ENCODE data around the gene MAST1. TPM values are rescaled to one million over a fixed set of nuclear protein-coding genes. Genes with fewer than 3 reads are reported as not detected.

The MAST1 gene
- total RNA-seq, 4 donors from 2014 or later = 1.2 TPM; not detected in 3

GRCh38 chr19:12793290-12794195 is 44.8 kb upstream of the MAST1 start:
- peak overlapping the region; percentile 98 to 100 for H3K27ac ChIP-seq
- no peak for TF ChIP-seq CTCF (IDR thresholded peaks at IDR 0.05)
- TF ChIP-seq POLR2A (IDR thresholded peaks at IDR 0.05) = peak; percentile 67 to 87
- peak; percentile 90 to 95 for DNase-seq
- H3K9me3 ChIP-seq = no peaks in the 10 kb centered on the region
- peak overlapping the region; percentile 84 to 87 for H3K4me3 ChIP-seq
- H3K27me3 ChIP-seq = no peaks in the 10 kb centered on the region
- peaks cover 0 to 1% of the 10 kb centered on the region in 2 donors for H3K4me1 ChIP-seq
- intact Hi-C loops (cut with DNase I; ENCODE audit: low total_unique reads) = loop anchor here (2.0 kb wide), 1 partner anchor 17 kb away; no protein-coding TSS in a partner anchor
- H3K36me3 ChIP-seq = no peaks in the 10 kb centered on the region

DNA sequence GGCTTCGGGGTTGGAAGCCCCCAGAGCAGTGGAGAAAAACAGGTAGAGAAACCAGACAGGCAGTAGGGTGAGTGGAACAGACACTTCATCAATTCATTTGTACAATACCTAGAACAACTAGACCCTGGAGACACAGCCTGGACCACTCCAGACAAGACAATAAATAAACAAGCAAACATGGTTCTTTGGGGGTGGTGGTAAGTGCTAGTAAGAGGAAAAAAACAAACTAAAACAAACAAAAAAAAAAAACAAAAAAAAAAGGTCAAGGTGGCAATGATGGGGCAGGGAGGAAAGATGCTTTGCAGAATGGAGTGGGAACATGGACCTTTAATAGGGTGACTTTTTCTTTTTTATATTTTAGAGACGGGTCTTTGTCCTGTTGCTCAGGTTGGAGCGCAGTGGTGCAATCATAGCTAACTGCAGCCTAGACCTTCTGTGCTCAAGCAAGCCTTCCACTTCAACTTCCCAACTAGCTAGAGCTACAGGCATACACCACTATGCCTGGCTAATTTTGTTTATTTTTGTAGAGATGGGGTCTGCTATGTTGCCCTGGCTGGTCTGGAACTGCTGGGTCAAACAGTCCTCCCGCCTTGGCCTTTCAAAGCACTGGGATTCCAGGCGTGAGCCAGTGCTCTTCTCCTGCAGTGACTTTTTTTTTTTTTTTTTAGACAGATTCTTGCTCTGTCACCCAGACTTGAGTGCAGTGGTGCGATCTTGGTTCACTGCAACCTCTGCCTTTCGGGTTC is 43.9 kb upstream of the MAST1 start:
- Histone ChIP-seq H3K27ac (peak overlapping the region; percentile 98 to 100), H3K27me3 (no peaks in the 10 kb centered on the region), H3K9me3 (no peaks in the 10 kb centered on the region), H3K4me3 (peak overlapping the region; percentile 84 to 87), H3K4me1 (no peaks in the 10 kb centered on the region), H3K36me3 (no peaks in the 10 kb centered on the region)
- DNase-seq = no peak
- intact Hi-C loops (cut with DNase I; ENCODE audit: low total_unique reads) = no loop called here
- TF ChIP-seq CTCF (IDR thresholded peaks at IDR 0.05) = no peak
- TF ChIP-seq POLR2A (IDR thresholded peaks at IDR 0.05) = no peak

- no peaks in the 10 kb centered on the region for H3K36me3 ChIP-seq
- no peaks in the 10 kb centered on the region for H3K27me3 ChIP-seq
- H3K4me1 ChIP-seq = no peaks in the 10 kb centered on the region
- no peak overlapping the region for H3K27ac ChIP-seq
- TF ChIP-seq CTCF (IDR thresholded peaks at IDR 0.05) (no peak), POLR2A (IDR thresholded peaks at IDR 0.05) (no peak)
- DNase-seq = peak in 1 of 2 donors; percentile 19
- no peak overlapping the region for H3K4me3 ChIP-seq
- intact Hi-C loops (cut with DNase I; ENCODE audit: low total_unique reads) = no loop called here
- H3K9me3 ChIP-seq = no peaks in the 10 kb centered on the region
Measured at GRCh38 chr19:12794971-12795381, 43.3 kb upstream of the MAST1 start.

- H3K27ac ChIP-seq = peak overlapping the region; percentile 12 to 49
- DNase-seq = peak; percentile 75 to 77
Measured at GRCh38 chr19:12796146-12797071, 41.9 kb upstream of the MAST1 start.

More at GRCh38 chr19:12796146-12797071, 41.9 kb upstream of the MAST1 start:
- peaks cover 0 to 8% of the 10 kb centered on the region in 2 donors for H3K4me1 ChIP-seq
- no peak for TF ChIP-seq POLR2A (IDR thresholded peaks at IDR 0.05)
- peak; percentile 94 to 99 (median 97) for TF ChIP-seq CTCF (IDR thresholded peaks at IDR 0.05)
- H3K4me3 ChIP-seq = no peak overlapping the region
- H3K9me3 ChIP-seq = no peaks in the 10 kb centered on the region
- H3K36me3 ChIP-seq = no peaks in the 10 kb centered on the region
- intact Hi-C loops (cut with DNase I; ENCODE audit: low total_unique reads) = no loop called here
- no peaks in the 10 kb centered on the region for H3K27me3 ChIP-seq
